Tibial nerve (tissue), 3 donors: ENCODE measurements around the gene AMFR.

ENCODE experiments used
- POLR2A ChIP-seq, 2 donors: fragments of 450-650 bp; IDR thresholded peaks; one replicate each; pipeline ENCODE4 v1.6.1; 2017; ENCODE audit warnings: antibody characterized with exemption in 2 of 2, mild to moderate bottlenecking in 2 of 2, moderate library complexity in 2 of 2
- TF ChIP-seq, protein P1 (sequence below), 5 experiments: fragments of 200-600 bp in 3 of 5; fragments of 450-650 bp in 2 of 5; sonication (generic) in 3 of 5; IDR thresholded peaks; one replicate each; pipeline ENCODE4 v1.5.1; 2016 to 2019; ENCODE audit warnings: antibody characterized with exemption in 5 of 5, mild to moderate bottlenecking in 3 of 5, moderate library complexity in 2 of 5

GRCh38 chr16:56413381-56413780 is 12.0 kb downstream of the AMFR start:
- no peak for TF ChIP-seq POLR2A (IDR thresholded peaks at IDR 0.05)
- TF ChIP-seq, protein P1, sequence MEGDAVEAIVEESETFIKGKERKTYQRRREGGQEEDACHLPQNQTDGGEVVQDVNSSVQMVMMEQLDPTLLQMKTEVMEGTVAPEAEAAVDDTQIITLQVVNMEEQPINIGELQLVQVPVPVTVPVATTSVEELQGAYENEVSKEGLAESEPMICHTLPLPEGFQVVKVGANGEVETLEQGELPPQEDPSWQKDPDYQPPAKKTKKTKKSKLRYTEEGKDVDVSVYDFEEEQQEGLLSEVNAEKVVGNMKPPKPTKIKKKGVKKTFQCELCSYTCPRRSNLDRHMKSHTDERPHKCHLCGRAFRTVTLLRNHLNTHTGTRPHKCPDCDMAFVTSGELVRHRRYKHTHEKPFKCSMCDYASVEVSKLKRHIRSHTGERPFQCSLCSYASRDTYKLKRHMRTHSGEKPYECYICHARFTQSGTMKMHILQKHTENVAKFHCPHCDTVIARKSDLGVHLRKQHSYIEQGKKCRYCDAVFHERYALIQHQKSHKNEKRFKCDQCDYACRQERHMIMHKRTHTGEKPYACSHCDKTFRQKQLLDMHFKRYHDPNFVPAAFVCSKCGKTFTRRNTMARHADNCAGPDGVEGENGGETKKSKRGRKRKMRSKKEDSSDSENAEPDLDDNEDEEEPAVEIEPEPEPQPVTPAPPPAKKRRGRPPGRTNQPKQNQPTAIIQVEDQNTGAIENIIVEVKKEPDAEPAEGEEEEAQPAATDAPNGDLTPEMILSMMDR (IDR thresholded peaks at IDR 0.05), result no peak
